HG02870 (cell line): ENCODE measurements around the gene ERP27.

Experiments
- ATAC-seq: cut with Tn5 transposase; IDR thresholded peaks from one replicate; pipeline ENCODE4 v1.9.1; 2021; ENCODE audit warnings: mild to moderate bottlenecking, moderate library complexity; ENCODE audit not compliant: unreplicated experiment

ERP27 gene

GRCh38 chr12:14871886-14872285 is 66.5 kb downstream of the ERP27 start:
- no peak for ATAC-seq

- ATAC-seq: no peak
These were observed 67.1 kb downstream of the ERP27 start for GRCh38 chr12:14871247-14871646.

GRCh38 chr12:14868916-14869506 is 69.3 kb downstream of the ERP27 start:
- ATAC-seq: no peak
